ENCODE measurements around the gene PTPRT.

Gene PTPRT

GRCh38 chr20:43188861-43189553, 699 bp downstream of the PTPRT start:
- CTCF ChIA-PET: interaction anchor here (1.0 kb wide), 1 partner anchor 1451 kb away, joined by 4 read pairs; no protein-coding TSS in a partner anchor
- POLR2A ChIA-PET: no interaction called here
- H3K4me1 ChIP-seq (ENCODE audit: control insufficient read depth, insufficient read depth, low read length): no peaks in the 10 kb centered on the region
- H3K9me3 ChIP-seq (ENCODE audit: control insufficient read depth, insufficient read depth, low read depth, low read length): no peaks in the 10 kb centered on the region
- H3K27ac ChIP-seq (ENCODE audit: extremely low read depth, low read depth, low read length): no peak overlapping the region
- H3K36me3 ChIP-seq (ENCODE audit: control insufficient read depth in 2 of 2, insufficient read depth in 1 of 2, low read length in 2 of 2): no peaks in the 10 kb centered on the region
- TF ChIP-seq, protein P1, sequence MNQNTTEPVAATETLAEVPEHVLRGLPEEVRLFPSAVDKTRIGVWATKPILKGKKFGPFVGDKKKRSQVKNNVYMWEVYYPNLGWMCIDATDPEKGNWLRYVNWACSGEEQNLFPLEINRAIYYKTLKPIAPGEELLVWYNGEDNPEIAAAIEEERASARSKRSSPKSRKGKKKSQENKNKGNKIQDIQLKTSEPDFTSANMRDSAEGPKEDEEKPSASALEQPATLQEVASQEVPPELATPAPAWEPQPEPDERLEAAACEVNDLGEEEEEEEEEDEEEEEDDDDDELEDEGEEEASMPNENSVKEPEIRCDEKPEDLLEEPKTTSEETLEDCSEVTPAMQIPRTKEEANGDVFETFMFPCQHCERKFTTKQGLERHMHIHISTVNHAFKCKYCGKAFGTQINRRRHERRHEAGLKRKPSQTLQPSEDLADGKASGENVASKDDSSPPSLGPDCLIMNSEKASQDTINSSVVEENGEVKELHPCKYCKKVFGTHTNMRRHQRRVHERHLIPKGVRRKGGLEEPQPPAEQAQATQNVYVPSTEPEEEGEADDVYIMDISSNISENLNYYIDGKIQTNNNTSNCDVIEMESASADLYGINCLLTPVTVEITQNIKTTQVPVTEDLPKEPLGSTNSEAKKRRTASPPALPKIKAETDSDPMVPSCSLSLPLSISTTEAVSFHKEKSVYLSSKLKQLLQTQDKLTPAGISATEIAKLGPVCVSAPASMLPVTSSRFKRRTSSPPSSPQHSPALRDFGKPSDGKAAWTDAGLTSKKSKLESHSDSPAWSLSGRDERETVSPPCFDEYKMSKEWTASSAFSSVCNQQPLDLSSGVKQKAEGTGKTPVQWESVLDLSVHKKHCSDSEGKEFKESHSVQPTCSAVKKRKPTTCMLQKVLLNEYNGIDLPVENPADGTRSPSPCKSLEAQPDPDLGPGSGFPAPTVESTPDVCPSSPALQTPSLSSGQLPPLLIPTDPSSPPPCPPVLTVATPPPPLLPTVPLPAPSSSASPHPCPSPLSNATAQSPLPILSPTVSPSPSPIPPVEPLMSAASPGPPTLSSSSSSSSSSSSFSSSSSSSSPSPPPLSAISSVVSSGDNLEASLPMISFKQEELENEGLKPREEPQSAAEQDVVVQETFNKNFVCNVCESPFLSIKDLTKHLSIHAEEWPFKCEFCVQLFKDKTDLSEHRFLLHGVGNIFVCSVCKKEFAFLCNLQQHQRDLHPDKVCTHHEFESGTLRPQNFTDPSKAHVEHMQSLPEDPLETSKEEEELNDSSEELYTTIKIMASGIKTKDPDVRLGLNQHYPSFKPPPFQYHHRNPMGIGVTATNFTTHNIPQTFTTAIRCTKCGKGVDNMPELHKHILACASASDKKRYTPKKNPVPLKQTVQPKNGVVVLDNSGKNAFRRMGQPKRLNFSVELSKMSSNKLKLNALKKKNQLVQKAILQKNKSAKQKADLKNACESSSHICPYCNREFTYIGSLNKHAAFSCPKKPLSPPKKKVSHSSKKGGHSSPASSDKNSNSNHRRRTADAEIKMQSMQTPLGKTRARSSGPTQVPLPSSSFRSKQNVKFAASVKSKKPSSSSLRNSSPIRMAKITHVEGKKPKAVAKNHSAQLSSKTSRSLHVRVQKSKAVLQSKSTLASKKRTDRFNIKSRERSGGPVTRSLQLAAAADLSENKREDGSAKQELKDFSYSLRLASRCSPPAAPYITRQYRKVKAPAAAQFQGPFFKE (tag by site-specific recombination; IDR thresholded peaks at IDR 0.05; ENCODE audit: borderline replicate concordance): no peak
- TF ChIP-seq ZBTB49 (tag by site-specific recombination; IDR thresholded peaks at IDR 0.05; ENCODE audit: low read depth) (no peak), ZNF610 (tag by site-specific recombination; IDR thresholded peaks at IDR 0.05; ENCODE audit: borderline replicate concordance) (no peak), ZBTB48 (tag by site-specific recombination; IDR thresholded peaks at IDR 0.05) (no peak), ZBTB21 (tag by site-specific recombination; IDR thresholded peaks at IDR 0.05) (no peak), ZNF350 (tag by site-specific recombination; IDR thresholded peaks at IDR 0.05) (no peak), ZNF274 (IDR thresholded peaks at IDR 0.05; ENCODE audit: low read length) (no peak), ZNF274 (tag by site-specific recombination; IDR thresholded peaks at IDR 0.05; ENCODE audit: borderline replicate concordance) (no peak), ZNF311 (tag by site-specific recombination; IDR thresholded peaks at IDR 0.05; ENCODE audit: borderline replicate concordance) (no peak), GLI4 (tag by site-specific recombination; IDR thresholded peaks at IDR 0.05) (no peak), ZBTB20 (tag by site-specific recombination; IDR thresholded peaks at IDR 0.05) (no peak)
- TF ChIP-seq, protein P2, sequence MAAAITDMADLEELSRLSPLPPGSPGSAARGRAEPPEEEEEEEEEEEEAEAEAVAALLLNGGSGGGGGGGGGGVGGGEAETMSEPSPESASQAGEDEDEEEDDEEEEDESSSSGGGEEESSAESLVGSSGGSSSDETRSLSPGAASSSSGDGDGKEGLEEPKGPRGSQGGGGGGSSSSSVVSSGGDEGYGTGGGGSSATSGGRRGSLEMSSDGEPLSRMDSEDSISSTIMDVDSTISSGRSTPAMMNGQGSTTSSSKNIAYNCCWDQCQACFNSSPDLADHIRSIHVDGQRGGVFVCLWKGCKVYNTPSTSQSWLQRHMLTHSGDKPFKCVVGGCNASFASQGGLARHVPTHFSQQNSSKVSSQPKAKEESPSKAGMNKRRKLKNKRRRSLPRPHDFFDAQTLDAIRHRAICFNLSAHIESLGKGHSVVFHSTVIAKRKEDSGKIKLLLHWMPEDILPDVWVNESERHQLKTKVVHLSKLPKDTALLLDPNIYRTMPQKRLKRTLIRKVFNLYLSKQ (tag by site-specific recombination; IDR thresholded peaks at IDR 0.05; ENCODE audit: borderline replicate concordance): no peak
- H3K4me3 ChIP-seq (ENCODE audit: low read depth, low read length): no peak overlapping the region

GRCh38 chr20:43188234-43188653, 1.5 kb downstream of the PTPRT start:
- TF ChIP-seq ZNF148 (tag by site-specific recombination; IDR thresholded peaks at IDR 0.05; ENCODE audit: borderline replicate concordance) (no peak), ZNF174 (tag by site-specific recombination; IDR thresholded peaks at IDR 0.05) (no peak), ZNF639 (tag by site-specific recombination; IDR thresholded peaks at IDR 0.05) (no peak), HOXA7 (CRISPR knock-in tag; IDR thresholded peaks at IDR 0.05; ENCODE audit: borderline replicate concordance) (no peak), PRDM1 (tag by site-specific recombination; IDR thresholded peaks at IDR 0.05) (no peak), ZNF623 (tag by site-specific recombination; IDR thresholded peaks at IDR 0.05) (no peak), SCRT2 (tag by site-specific recombination; IDR thresholded peaks at IDR 0.05) (0 out of 2 replicates have a peak, but pooled peaks have one; percentile 35)
- Histone ChIP-seq H3K4me3 (ENCODE audit: low read depth, low read length) (no peak overlapping the region), H3K4me1 (ENCODE audit: control insufficient read depth, insufficient read depth, low read length) (no peaks in the 10 kb centered on the region), H3K36me3 (ENCODE audit: control insufficient read depth in 2 of 2, insufficient read depth in 1 of 2, low read length in 2 of 2) (no peaks in the 10 kb centered on the region), H3K27ac (ENCODE audit: extremely low read depth, low read depth, low read length) (no peak overlapping the region), H3K9me3 (ENCODE audit: control insufficient read depth, insufficient read depth, low read depth, low read length) (no peaks in the 10 kb centered on the region)
- ChIA-PET CTCF (interaction anchor here (0.6 to 1.3 kb wide), 6 partner anchors 31 to 1450 kb away, joined by 3 to 5 read pairs (median 3); no protein-coding TSS in a partner anchor), POLR2A (no interaction called here)
